ENCODE measurements around the gene SMARCC1. TPM values are rescaled to one million over a fixed set of nuclear protein-coding genes. Genes with fewer than 3 reads are reported as not detected.

Gene SMARCC1
- total RNA-seq, 1 experiment from 2014 or later = 168 TPM

DNA sequence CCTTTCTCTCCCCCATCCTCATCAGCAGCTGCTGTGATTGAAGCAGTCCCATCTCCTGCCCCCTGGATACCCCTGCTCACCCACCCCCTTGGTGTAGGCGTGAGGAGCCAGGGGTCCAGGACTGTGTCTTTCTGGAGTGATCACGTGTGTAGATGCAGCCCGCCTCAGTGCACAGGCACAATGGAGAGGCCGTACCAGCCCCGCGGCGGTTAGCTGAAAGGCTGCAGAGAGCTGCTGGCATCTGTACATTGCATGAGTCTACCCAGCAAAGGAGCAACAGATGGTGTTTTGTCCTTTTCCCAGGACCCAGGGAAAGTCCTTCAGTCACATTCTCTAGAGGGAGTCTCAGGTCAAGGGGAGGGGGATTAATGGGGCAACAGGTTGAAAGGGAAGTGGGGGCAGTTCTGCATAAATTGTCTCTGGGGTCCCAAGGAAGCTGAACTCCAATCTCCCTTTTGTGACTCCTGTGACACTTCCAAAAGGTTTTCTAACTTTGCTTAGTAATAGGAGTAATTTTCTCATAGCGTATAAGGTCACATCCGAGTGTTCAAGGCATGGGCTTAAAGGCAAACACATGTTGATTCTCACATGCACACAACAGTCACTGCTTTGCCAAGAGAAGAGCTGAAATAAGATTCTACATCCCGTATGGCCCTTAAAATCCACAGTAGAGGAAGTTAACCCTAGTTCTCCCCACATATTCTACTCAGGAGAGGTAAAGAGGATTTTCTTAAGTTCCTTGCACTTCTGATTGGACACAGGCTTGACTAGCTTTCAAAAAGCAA lies 210.1 kb downstream of the SMARCC1 start:
- ChIA-PET RAD21 (ENCODE audit: low non-redundant PET in 1 of 2, low total read pairs in 2 of 2, uncharacterized antibody in 2 of 2, unreplicated experiment in 2 of 2) (no interaction called here), POLR2A (no interaction called here), CTCF (no interaction called here)
- H2AFZ ChIP-seq (ENCODE audit: low read depth, low read length, poor library complexity, severe bottlenecking) = no peak overlapping the region
- no TSS peak for BruUV-seq (replicated peaks)
- no peaks in the 10 kb centered on the region for H3K9me3 ChIP-seq (ENCODE audit: control insufficient read depth in 1 of 2, insufficient read depth in 1 of 2, low read depth in 1 of 2, low read length in 2 of 2)
- H3K4me1 ChIP-seq (ENCODE audit: control insufficient read depth in 1 of 2, insufficient read depth in 2 of 2, low read length in 2 of 2) = peaks cover 0 to 12% of the 10 kb centered on the region in 2 experiments; a peak in 3 of 4 replicates
- TF ChIP-seq ZNF274 (IDR thresholded peaks at IDR 0.05; ENCODE audit: low read depth, low read length) (no peak), JUND (IDR thresholded peaks at IDR 0.05) (no peak), SP1 (IDR thresholded peaks at IDR 0.05; ENCODE audit: low read depth) (no peak), ZFX (IDR thresholded peaks at IDR 0.05) (no peak)
- TF ChIP-seq, protein P1, sequence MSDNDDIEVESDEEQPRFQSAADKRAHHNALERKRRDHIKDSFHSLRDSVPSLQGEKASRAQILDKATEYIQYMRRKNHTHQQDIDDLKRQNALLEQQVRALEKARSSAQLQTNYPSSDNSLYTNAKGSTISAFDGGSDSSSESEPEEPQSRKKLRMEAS (IDR thresholded peaks at IDR 0.05) = no peak
- TF ChIP-seq, protein P2, sequence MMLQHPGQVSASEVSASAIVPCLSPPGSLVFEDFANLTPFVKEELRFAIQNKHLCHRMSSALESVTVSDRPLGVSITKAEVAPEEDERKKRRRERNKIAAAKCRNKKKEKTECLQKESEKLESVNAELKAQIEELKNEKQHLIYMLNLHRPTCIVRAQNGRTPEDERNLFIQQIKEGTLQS (IDR thresholded peaks at IDR 0.05) = no peak
- no peak overlapping the region for H3K4me3 ChIP-seq (replicated peaks in 1 of 2; ENCODE audit: low read depth in 1 of 2, low read length in 2 of 2)
- no peak overlapping the region for H3K27ac ChIP-seq (ENCODE audit: low read depth, low read length)
- intact Hi-C loops (cut with micrococcal nuclease) = no loop called here
- no peaks in the 10 kb centered on the region for H4K20me1 ChIP-seq (ENCODE audit: insufficient read depth)
- DNase-seq (ENCODE audit: low read depth, low spot score) (no peak), ATAC-seq (no peak)
- H3K4me2 ChIP-seq (ENCODE audit: low read length) = no peak overlapping the region
- H3K79me2 ChIP-seq (ENCODE audit: insufficient read depth, low read length) = no peaks in the 10 kb centered on the region
- H3K9ac ChIP-seq (ENCODE audit: low read length) = no peak overlapping the region
- H3K27me3 ChIP-seq (ENCODE audit: insufficient read depth, low read length) = no peaks in the 10 kb centered on the region
- no peaks in the 10 kb centered on the region for H3K9me2 ChIP-seq (ENCODE audit: insufficient read depth)
- H3K36me3 ChIP-seq (ENCODE audit: control insufficient read depth in 1 of 2, insufficient read depth in 2 of 2, low read length in 2 of 2) = no peaks in the 10 kb centered on the region

DNA sequence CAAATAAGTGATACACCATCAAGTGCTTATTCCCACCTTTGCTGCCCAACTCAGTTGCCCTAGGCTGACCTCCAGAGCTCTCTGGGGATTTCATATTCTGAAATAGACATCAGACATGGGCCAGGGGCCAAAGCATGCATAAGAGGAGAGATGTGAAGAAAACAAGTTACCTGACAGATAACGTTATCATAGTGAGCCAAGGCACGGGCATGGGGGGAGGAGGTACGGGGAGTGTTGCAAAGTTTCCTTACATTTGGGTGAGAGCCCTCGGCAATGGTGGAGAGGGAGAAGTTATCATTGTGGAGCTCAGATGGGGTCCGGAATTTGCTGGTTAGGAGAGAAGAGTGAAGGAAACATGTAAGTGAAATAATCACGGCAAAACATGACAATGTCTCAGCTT lies 212.8 kb downstream of the SMARCC1 start:
- Histone ChIP-seq H3K4me1 (ENCODE audit: control insufficient read depth in 1 of 2, insufficient read depth in 2 of 2, low read length in 2 of 2) (no peaks in the 10 kb centered on the region), H4K20me1 (ENCODE audit: insufficient read depth) (no peaks in the 10 kb centered on the region), H3K79me2 (ENCODE audit: insufficient read depth, low read length) (no peaks in the 10 kb centered on the region), H3K9me3 (ENCODE audit: control insufficient read depth in 1 of 2, insufficient read depth in 1 of 2, low read depth in 1 of 2, low read length in 2 of 2) (no peaks in the 10 kb centered on the region), H2AFZ (ENCODE audit: low read depth, low read length, poor library complexity, severe bottlenecking) (no peak overlapping the region), H3K36me3 (ENCODE audit: control insufficient read depth in 1 of 2, insufficient read depth in 2 of 2, low read length in 2 of 2) (no peaks in the 10 kb centered on the region), H3K4me2 (ENCODE audit: low read length) (no peak overlapping the region), H3K27me3 (ENCODE audit: insufficient read depth, low read length) (no peaks in the 10 kb centered on the region), H3K27ac (ENCODE audit: low read depth, low read length) (no peak overlapping the region), H3K9me2 (ENCODE audit: insufficient read depth) (no peaks in the 10 kb centered on the region), H3K4me3 (replicated peaks in 1 of 2; ENCODE audit: low read depth in 1 of 2, low read length in 2 of 2) (no peak overlapping the region), H3K9ac (ENCODE audit: low read length) (no peak overlapping the region)
- POLR2A ChIA-PET = no interaction called here
- RAD21 ChIA-PET (ENCODE audit: low non-redundant PET in 1 of 2, low total read pairs in 2 of 2, uncharacterized antibody in 2 of 2, unreplicated experiment in 2 of 2) = no interaction called here
- intact Hi-C loops (cut with micrococcal nuclease) = no loop called here
- no peak for DNase-seq (ENCODE audit: low read depth, low spot score)
- BruUV-seq (replicated peaks) = no TSS peak
- no peak for ATAC-seq
- CTCF ChIA-PET = no interaction called here
- TF ChIP-seq, protein P3, sequence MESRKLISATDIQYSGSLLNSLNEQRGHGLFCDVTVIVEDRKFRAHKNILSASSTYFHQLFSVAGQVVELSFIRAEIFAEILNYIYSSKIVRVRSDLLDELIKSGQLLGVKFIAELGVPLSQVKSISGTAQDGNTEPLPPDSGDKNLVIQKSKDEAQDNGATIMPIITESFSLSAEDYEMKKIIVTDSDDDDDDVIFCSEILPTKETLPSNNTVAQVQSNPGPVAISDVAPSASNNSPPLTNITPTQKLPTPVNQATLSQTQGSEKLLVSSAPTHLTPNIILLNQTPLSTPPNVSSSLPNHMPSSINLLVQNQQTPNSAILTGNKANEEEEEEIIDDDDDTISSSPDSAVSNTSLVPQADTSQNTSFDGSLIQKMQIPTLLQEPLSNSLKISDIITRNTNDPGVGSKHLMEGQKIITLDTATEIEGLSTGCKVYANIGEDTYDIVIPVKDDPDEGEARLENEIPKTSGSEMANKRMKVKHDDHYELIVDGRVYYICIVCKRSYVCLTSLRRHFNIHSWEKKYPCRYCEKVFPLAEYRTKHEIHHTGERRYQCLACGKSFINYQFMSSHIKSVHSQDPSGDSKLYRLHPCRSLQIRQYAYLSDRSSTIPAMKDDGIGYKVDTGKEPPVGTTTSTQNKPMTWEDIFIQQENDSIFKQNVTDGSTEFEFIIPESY (IDR thresholded peaks at IDR 0.05; ENCODE audit: extremely low read depth, insufficient replicate concordance, low read length) = no peak
- TF ChIP-seq, protein P1 (IDR thresholded peaks at IDR 0.05) = no peak
- TF ChIP-seq TCF7L2 (IDR thresholded peaks at IDR 0.05; ENCODE audit: borderline replicate concordance, extremely low read depth, insufficient read depth, insufficient read length) (no peak), SIN3A (IDR thresholded peaks at IDR 0.05; ENCODE audit: low read depth) (no peak), EGR1 (IDR thresholded peaks at IDR 0.05; ENCODE audit: low read depth) (no peak), SRF (IDR thresholded peaks at IDR 0.05; ENCODE audit: low read depth) (no peak), EZH2 (IDR thresholded peaks at IDR 0.05) (no peak), FOSL1 (IDR thresholded peaks at IDR 0.05; ENCODE audit: low read depth) (no peak), SP1 (IDR thresholded peaks at IDR 0.05; ENCODE audit: low read depth) (no peak), ZFX (IDR thresholded peaks at IDR 0.05) (no peak), EZH2phosphoT487 (IDR thresholded peaks at IDR 0.05; ENCODE audit: borderline replicate concordance) (no peak), YY1 (IDR thresholded peaks at IDR 0.05; ENCODE audit: extremely low read depth, insufficient replicate concordance, low read depth, low read length) (no peak), ELF1 (IDR thresholded peaks at IDR 0.05; ENCODE audit: borderline replicate concordance, low read depth) (no peak), POLR2A (IDR thresholded peaks at IDR 0.05; ENCODE audit: borderline replicate concordance, extremely low read depth, insufficient read depth, insufficient read length) (no peak), CEBPB (IDR thresholded peaks at IDR 0.05; ENCODE audit: low read depth) (no peak)
- TF ChIP-seq, protein P2 (IDR thresholded peaks at IDR 0.05) = no peak
